HCT116 (cell line): Measurements from ENCODE around the gene LRRC47. TPM values are rescaled to one million over a fixed set of nuclear protein-coding genes. Genes with fewer than 3 reads are reported as not detected.

Experiments used
- ATAC-seq: fragments of 200-7000 bp; cut with Tn5 transposase; 2 replicates; pipeline ENCODE4 v1.9.1; 2020; ENCODE audit warnings: mild to moderate bottlenecking, moderate library complexity
- BruUV-seq: library from RNA; stranded (reverse); fragments of 400-500 nt; replicated peaks from 2 replicates; lab custom pipeline; 2021; lab: Mats Ljungman, UMichigan
- CTCF ChIA-PET: fragments of 300-600 bp; sonication (Branson Sonifier 250); formaldehyde crosslinking; loops from one replicate; lab custom pipeline; 2021; ENCODE audit warnings: antibody characterized with exemption; lab: Charles Lee
- POLR2A ChIA-PET: fragments of 300-600, 350-600 bp; sonication (Branson Sonifier 250); formaldehyde crosslinking; loops from one replicate; lab custom pipeline; 2021; ENCODE audit warnings: antibody characterized with exemption; lab: Charles Lee
- RAD21 ChIA-PET, 2 experiments: fragments of 300-600 bp; sonication (Branson Sonifier 250); formaldehyde crosslinking; loops; one replicate each; lab custom pipeline; 2023; ENCODE audit warnings: low total read pairs in 2 of 2; ENCODE audit not compliant: uncharacterized antibody in 2 of 2, unreplicated experiment in 2 of 2, low non-redundant PET in 1 of 2; lab: Charles Lee
- DNase-seq: peaks from one replicate; pipeline ENCODE4 v3.0.0-alpha.2; 2010; ENCODE audit warnings: low read depth, low spot score
- H2AFZ ChIP-seq: fragments of 200-600 bp; shearing (Covaris generic), sonication (generic); 2 replicates; pipeline ENCODE4 v1.6.1; 2017; ENCODE audit warnings: low read depth, mixed run types, mixed read lengths, antibody characterized with exemption, low read length; ENCODE audit not compliant: poor library complexity, severe bottlenecking
- H3K27ac ChIP-seq: 2 replicates; pipeline ENCODE4 v1.5.1; 2012; ENCODE audit warnings: low read depth, low read length
- H3K27me3 ChIP-seq: fragments of 200-600 bp; sonication (generic); 2 replicates; pipeline ENCODE4 v1.6.1; 2016; ENCODE audit warnings: mixed run types, low read length, mixed read lengths; ENCODE audit not compliant: insufficient read depth
- H3K36me3 ChIP-seq, 2 experiments: fragments of 200-500 bp in 1 of 2; fragments of 200-600 bp in 1 of 2; sonication (Bioruptor generic) in 1 of 2; sonication (generic) in 1 of 2; 2 replicates each; pipeline versions ENCODE4 v1.5.1 to v1.6.1; 2014 to 2016; ENCODE audit warnings: low read length in 2 of 2, inconsistent platforms in 1 of 2, mixed read lengths in 1 of 2, mixed run types in 1 of 2; ENCODE audit not compliant: insufficient read depth in 2 of 2, control insufficient read depth in 1 of 2
- H3K4me1 ChIP-seq, 2 experiments: fragments of 200-600 bp in 1 of 2; sonication (generic) in 1 of 2; 2 replicates each; pipeline versions ENCODE4 v1.5.1 to v1.6.1; 2012 to 2017; ENCODE audit warnings: low read length in 2 of 2, inconsistent platforms in 1 of 2, mild to moderate bottlenecking in 1 of 2, mixed read lengths in 1 of 2, mixed run types in 1 of 2, moderate library complexity in 1 of 2; ENCODE audit not compliant: insufficient read depth in 2 of 2, control insufficient read depth in 1 of 2
- H3K4me2 ChIP-seq: fragments of 200-600 bp; sonication (generic); 2 replicates; pipeline ENCODE4 v1.6.1; 2017; ENCODE audit warnings: mixed run types, low read length, mixed read lengths
- H3K4me3 ChIP-seq, 2 experiments: fragments of 200-600 bp in 1 of 2; sonication (generic) in 1 of 2; replicated peaks in 1 of 2; 2 replicates each; pipeline ENCODE4 v1.5.1; 2011 to 2016; ENCODE audit warnings: low read length in 2 of 2, control low read depth in 1 of 2, low read depth in 1 of 2, mild to moderate bottlenecking in 1 of 2, mixed read lengths in 1 of 2, mixed run types in 1 of 2
- H3K79me2 ChIP-seq: fragments of 200-600 bp; sonication (generic); 2 replicates; pipeline ENCODE4 v1.6.1; 2017; ENCODE audit warnings: mild to moderate bottlenecking, mixed run types, low read length, moderate library complexity, mixed read lengths; ENCODE audit not compliant: insufficient read depth
- H3K9ac ChIP-seq: fragments of 200-600 bp; sonication (generic); 2 replicates; pipeline ENCODE4 v1.6.1; 2016; ENCODE audit warnings: low read length, mixed read lengths
- H3K9me2 ChIP-seq: fragments of 200-600 bp; sonication (generic), shearing (Covaris generic); 2 replicates; pipeline ENCODE4 v1.6.1; 2017; ENCODE audit warnings: mixed run types, mild to moderate bottlenecking, moderate library complexity; ENCODE audit not compliant: insufficient read depth
- H3K9me3 ChIP-seq, 2 experiments: fragments of 200-500 bp in 1 of 2; fragments of 200-600 bp in 1 of 2; sonication (Bioruptor generic) in 1 of 2; sonication (generic) in 1 of 2; 2 replicates each; pipeline ENCODE4 v1.6.1; 2014 to 2017; ENCODE audit warnings: low read length in 2 of 2, mixed read lengths in 2 of 2, inconsistent platforms in 1 of 2, low read depth in 1 of 2, mild to moderate bottlenecking in 1 of 2, mixed run types in 1 of 2, moderate library complexity in 1 of 2; ENCODE audit not compliant: control insufficient read depth in 1 of 2, insufficient read depth in 1 of 2
- H4K20me1 ChIP-seq: fragments of 200-600 bp; sonication (generic), shearing (Covaris generic); 2 replicates; pipeline ENCODE4 v1.6.1; 2017; ENCODE audit warnings: mixed run types, mild to moderate bottlenecking, moderate library complexity; ENCODE audit not compliant: insufficient read depth
- ATF3 ChIP-seq: IDR thresholded peaks from 2 replicates; pipeline ENCODE4 v1.6.1; 2012
- CBX3 ChIP-seq: IDR thresholded peaks from 2 replicates; pipeline ENCODE4 v1.6.1; 2012; ENCODE audit warnings: low read depth
- CEBPB ChIP-seq: IDR thresholded peaks from 2 replicates; pipeline ENCODE4 v1.6.1; 2012; ENCODE audit warnings: low read depth
- EGR1 ChIP-seq: IDR thresholded peaks from 2 replicates; pipeline ENCODE4 v1.6.1; 2012; ENCODE audit warnings: low read depth
- ELF1 ChIP-seq: IDR thresholded peaks from 2 replicates; pipeline ENCODE4 v1.6.1; 2012; ENCODE audit warnings: low read depth, borderline replicate concordance
- EZH2 ChIP-seq: fragments of 200-600 bp; sonication (generic); IDR thresholded peaks from 2 replicates; pipeline ENCODE4 v1.6.1; 2017; ENCODE audit warnings: antibody characterized with exemption, mixed run types
- EZH2phosphoT487 ChIP-seq: fragments of 200-600 bp; IDR thresholded peaks from 2 replicates; pipeline ENCODE4 v1.6.1; 2018; ENCODE audit warnings: antibody characterized with exemption, borderline replicate concordance
- RAD21 ChIP-seq: IDR thresholded peaks from 2 replicates; pipeline ENCODE4 v1.6.1; 2012; ENCODE audit warnings: low read depth, mild to moderate bottlenecking
- SIN3A ChIP-seq: IDR thresholded peaks from 2 replicates; pipeline ENCODE4 v1.6.1; 2012; ENCODE audit warnings: low read depth
- SP1 ChIP-seq: IDR thresholded peaks from 2 replicates; pipeline ENCODE4 v1.6.1; 2012; ENCODE audit warnings: low read depth
- SRF ChIP-seq: IDR thresholded peaks from 2 replicates; pipeline ENCODE4 v1.6.1; 2012; ENCODE audit warnings: low read depth
- TCF7L2 ChIP-seq: IDR thresholded peaks from 2 replicates; pipeline ENCODE4 v1.7.0; 2011; ENCODE audit warnings: borderline replicate concordance, inconsistent platforms; ENCODE audit not compliant: insufficient read depth, insufficient read length; ENCODE audit errors: extremely low read depth
- YY1 ChIP-seq: IDR thresholded peaks from 2 replicates; pipeline ENCODE4 v1.6.1; 2011; ENCODE audit warnings: low read length, low read depth, moderate library complexity, mild to moderate bottlenecking; ENCODE audit not compliant: insufficient replicate concordance; ENCODE audit errors: extremely low read depth
- ZFX ChIP-seq: fragments of 450-650 bp; IDR thresholded peaks from 2 replicates; pipeline ENCODE4 v1.6.1; 2017
- ZNF274 ChIP-seq: fragments of 200-500 bp; sonication (Bioruptor generic); IDR thresholded peaks from 2 replicates; pipeline ENCODE4 v1.6.1; 2014; ENCODE audit warnings: mild to moderate bottlenecking, low read depth, low read length, inconsistent platforms
- intact Hi-C: fragments of 100-400 bp; cut with micrococcal nuclease; formaldehyde crosslinking; loops from 2 replicates; pipeline ENCODE4 v1.10.0; 2022
- total RNA-seq: library from RNA; stranded (reverse); gene quantifications from one replicate; pipeline ENCODE4 v1.2.1, GENCODE V29; 2021; ENCODE audit not compliant: unreplicated experiment
- TF ChIP-seq, protein P1 (sequence below): IDR thresholded peaks from 2 replicates; pipeline ENCODE4 v1.6.1; 2012
- TF ChIP-seq, protein P2 (sequence below): IDR thresholded peaks from 2 replicates; pipeline ENCODE4 v1.6.1; 2012; ENCODE audit warnings: low read depth

The LRRC47 gene
- total RNA-seq, 1 experiment from 2014 or later = 48.0 TPM

DNA sequence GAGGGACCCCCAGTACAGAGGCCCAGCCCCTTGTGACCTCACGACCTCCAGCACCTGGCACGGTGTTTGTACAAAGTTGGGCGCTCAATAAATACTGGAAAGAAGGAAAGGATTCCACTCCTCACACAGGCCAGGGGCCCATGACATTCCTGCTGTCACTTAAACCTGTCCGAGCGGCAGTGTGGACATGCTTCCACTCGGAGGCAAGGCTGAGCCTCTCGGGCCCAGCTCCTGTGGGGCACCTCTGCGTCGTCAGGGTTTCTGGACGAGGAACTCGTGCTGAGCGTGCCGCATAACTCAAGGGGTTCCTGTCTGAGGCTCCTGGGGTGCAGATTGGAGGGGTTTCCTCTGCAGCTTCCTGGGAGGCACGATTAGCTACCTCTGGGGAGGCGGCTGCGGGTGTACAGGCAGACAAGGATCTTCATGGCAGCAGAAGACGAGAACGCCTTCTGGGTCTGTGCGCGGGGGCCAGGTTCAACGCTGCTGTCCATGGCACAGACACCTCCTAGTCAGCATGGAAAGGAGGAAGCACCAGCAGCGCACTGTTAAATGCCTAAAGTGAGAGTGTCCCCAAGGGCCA, 27.4 kb downstream of the LRRC47 start (continued):
- no peak for TF ChIP-seq ELF1
- TF ChIP-seq SIN3A = no peak
- no peak for TF ChIP-seq RAD21
- TF ChIP-seq ZNF274 = no peak
- TF ChIP-seq, protein P1, sequence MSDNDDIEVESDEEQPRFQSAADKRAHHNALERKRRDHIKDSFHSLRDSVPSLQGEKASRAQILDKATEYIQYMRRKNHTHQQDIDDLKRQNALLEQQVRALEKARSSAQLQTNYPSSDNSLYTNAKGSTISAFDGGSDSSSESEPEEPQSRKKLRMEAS = no peak

DNA sequence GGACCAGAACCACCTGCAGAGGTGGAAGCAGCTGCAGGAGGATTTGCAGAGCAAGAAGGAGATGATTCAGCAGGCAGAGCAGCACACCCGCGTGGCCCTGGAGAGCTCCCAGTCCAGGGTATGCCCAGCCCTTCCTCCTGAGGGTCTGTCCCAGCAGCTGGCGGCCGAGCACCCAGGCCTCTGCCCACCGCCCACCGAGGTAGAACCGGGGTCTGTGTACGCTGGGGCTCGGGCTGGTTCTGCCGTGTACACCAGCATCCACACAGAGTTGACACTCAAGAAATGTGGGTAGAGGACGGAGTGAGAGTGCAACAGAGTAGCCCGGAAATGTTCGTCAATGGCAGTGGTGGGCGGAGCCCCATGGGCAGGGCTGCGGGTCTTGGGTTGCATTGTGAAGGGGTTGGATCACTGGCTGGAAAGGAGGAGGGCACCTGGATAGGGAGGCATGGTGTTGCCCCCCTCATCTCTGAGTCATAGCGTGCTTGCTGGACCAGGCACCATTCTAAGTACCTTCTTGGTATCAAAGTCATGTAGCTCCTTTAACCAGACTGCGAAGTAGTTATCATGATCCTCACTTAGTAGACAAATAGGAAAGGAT, 28.9 kb downstream of the LRRC47 start:
- no peaks in the 10 kb centered on the region for H3K9me2 ChIP-seq
- no peak for ATAC-seq
- no peak overlapping the region for H3K27ac ChIP-seq
- no peak overlapping the region for H3K4me2 ChIP-seq
- BruUV-seq = no TSS peak
- no peak overlapping the region for H3K9ac ChIP-seq
- POLR2A ChIA-PET = interaction anchor here (0.6 kb wide), 1 partner anchor 31 kb away, joined by 3 read pairs; no protein-coding TSS in a partner anchor
- TF ChIP-seq, protein P1 = no peak
- TF ChIP-seq SP1 = no peak
- TF ChIP-seq EGR1 = no peak
- TF ChIP-seq SRF = no peak
- TF ChIP-seq EZH2 = no peak
- TF ChIP-seq RAD21 = no peak
- TF ChIP-seq SIN3A = no peak
- no peak for TF ChIP-seq YY1
- TF ChIP-seq CBX3 = no peak
- TF ChIP-seq TCF7L2 = no peak
- TF ChIP-seq ATF3 = no peak
- no peak for TF ChIP-seq ZNF274
- TF ChIP-seq ZFX = no peak
- TF ChIP-seq ELF1 = no peak
- no peak for TF ChIP-seq EZH2phosphoT487
- TF ChIP-seq, protein P2, sequence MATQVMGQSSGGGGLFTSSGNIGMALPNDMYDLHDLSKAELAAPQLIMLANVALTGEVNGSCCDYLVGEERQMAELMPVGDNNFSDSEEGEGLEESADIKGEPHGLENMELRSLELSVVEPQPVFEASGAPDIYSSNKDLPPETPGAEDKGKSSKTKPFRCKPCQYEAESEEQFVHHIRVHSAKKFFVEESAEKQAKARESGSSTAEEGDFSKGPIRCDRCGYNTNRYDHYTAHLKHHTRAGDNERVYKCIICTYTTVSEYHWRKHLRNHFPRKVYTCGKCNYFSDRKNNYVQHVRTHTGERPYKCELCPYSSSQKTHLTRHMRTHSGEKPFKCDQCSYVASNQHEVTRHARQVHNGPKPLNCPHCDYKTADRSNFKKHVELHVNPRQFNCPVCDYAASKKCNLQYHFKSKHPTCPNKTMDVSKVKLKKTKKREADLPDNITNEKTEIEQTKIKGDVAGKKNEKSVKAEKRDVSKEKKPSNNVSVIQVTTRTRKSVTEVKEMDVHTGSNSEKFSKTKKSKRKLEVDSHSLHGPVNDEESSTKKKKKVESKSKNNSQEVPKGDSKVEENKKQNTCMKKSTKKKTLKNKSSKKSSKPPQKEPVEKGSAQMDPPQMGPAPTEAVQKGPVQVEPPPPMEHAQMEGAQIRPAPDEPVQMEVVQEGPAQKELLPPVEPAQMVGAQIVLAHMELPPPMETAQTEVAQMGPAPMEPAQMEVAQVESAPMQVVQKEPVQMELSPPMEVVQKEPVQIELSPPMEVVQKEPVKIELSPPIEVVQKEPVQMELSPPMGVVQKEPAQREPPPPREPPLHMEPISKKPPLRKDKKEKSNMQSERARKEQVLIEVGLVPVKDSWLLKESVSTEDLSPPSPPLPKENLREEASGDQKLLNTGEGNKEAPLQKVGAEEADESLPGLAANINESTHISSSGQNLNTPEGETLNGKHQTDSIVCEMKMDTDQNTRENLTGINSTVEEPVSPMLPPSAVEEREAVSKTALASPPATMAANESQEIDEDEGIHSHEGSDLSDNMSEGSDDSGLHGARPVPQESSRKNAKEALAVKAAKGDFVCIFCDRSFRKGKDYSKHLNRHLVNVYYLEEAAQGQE = no peak
- no peak for TF ChIP-seq CEBPB
- intact Hi-C loops = no loop called here
- peaks cover 9 to 12% of the 10 kb centered on the region in 2 experiments; a peak in 3 of 4 replicates for H3K4me1 ChIP-seq
- CTCF ChIA-PET = interaction anchor here (0.7 kb wide), 1 partner anchor 25 kb away, joined by 3 read pairs; no protein-coding TSS in a partner anchor
- H3K4me3 ChIP-seq = no peak overlapping the region
- no peaks in the 10 kb centered on the region for H3K9me3 ChIP-seq
- no peak overlapping the region for H2AFZ ChIP-seq
- H3K27me3 ChIP-seq = no peaks in the 10 kb centered on the region
- no peak for DNase-seq
- no peaks in the 10 kb centered on the region for H3K79me2 ChIP-seq
- RAD21 ChIA-PET = no interaction called here
- H3K36me3 ChIP-seq = no peaks in the 10 kb centered on the region
- no peaks in the 10 kb centered on the region for H4K20me1 ChIP-seq
